NCI-H748 treated with DMSO at 0.1 percent for 48 hours (cell line): ENCODE measurements around the gene SNCAIP.
A peak's percentile ranks its signal among the peaks of the same experiment; 100 is the strongest.
"Not testable (repeated sequence)": the region's sequence is repeated elsewhere in the genome, so short reads cannot be mapped to it uniquely, and the experiment has no call there.

Source experiments
- DNase-seq: peaks from one replicate; lab custom pipeline; 2025; lab: John Stamatoyannopoulos, UW

SNCAIP gene

DNA sequence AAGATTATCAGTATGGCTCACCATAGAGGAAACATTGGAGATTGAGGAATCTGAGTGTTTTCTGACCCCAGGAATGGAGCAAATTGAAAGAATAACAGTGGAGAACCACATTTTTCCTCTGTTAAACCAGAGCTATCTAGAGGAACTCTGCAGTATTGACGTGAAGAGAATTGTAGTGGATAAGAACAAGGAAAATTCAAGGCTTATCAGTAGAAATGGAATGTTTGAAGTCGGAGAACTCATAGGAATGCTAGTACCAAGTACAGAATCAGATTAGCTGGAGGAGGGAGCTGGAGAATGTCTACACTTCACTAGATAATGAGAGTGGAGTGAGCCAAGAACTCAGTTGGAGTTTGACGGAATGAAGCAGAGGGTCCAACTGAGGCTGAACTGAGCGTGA is 50.3 kb downstream of the SNCAIP start:
- DNase-seq = no peak

DNA sequence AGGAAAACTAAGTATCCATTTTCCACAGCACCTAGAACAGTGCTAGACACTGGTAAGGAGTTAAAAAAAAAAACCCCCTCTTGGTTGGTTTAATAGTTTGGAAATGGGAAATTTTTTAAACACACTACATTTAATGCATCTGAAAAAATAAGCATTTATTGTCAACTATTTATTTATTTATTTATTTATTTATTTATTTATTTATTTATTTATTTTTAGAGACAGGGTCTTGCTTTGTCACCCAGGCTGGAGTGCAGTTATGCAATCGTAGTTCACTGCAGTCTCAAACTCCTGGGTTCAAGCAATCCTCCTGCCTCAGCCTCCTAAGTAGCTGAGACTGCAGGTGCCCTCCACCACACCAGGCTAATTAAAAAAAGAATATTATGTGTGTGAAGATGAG is 51.6 kb downstream of the SNCAIP start:
- no peak for DNase-seq

DNA sequence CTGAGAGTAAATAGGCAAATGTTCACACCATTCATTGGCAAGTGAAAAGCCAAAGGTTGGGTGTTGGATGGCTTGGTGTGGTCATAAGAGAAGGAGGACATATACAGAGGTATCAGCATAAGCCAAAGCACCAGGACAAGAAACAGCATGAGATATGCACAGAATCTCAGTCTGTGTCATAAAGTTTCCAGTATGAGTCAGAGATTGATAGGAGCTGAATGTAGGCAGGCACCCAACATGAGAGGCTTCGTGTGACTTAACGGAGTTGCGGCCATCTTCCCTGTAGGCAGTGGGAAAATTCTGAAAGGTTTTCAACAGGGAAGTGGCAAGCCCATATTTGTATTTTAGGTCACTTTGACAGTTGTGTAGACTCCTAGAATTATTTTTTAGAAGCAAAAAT is 54.5 kb downstream of the SNCAIP start:
- DNase-seq = no peak

DNA sequence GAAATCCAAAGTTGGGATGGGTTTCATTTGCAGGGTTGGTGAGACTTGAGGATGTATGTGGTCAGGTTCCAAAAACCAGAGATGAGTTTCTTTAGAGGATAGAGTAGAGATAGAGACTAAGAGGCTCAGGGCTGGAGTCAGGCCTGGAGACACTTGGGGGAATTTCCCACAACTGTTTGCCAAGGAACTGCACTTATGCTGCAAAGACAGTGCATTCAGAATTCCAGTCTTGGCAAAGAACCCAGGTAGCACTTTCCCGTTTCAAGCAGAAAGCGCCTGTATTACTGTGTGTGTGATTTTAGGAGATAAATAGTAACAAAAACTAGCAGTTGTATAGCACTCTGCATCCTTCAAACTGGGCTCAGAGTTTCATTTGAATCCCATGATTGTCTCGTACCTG is 55.4 kb downstream of the SNCAIP start:
- no peak for DNase-seq

DNA sequence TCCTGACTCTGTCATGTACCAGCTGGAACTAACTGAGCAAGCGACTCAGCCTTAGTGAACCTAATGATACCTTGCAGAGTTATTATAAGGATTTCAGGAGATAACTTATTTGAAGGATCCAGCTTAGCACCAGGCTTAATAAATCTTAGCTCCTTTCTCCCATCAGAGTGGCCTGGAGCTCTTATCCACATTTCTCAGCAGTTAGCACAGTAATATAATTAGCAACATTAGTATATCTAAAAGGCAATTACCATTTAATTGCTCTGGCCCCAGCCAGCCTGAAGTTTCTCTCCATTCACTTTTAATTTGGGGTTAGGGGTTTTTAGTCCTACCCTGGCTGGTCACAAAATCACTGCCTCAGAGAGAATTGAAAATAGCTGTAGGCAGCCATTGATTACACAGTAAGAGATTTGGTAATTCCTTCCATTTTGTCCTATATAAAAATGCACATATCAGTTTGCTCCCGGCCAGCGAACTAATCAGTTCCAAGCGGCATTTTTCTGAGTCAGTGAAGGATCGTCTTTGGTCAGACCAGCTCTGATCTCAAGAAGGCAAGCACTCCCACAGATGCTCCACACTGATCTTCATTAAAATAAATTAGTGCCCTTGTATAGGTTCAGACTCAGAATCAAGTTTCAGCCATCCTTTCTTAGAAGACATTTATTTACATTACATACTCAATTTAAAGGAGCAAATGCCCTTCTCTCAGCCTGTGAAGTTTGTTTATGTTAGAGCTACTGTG is 56.6 kb downstream of the SNCAIP start:
- no peak for DNase-seq

DNA sequence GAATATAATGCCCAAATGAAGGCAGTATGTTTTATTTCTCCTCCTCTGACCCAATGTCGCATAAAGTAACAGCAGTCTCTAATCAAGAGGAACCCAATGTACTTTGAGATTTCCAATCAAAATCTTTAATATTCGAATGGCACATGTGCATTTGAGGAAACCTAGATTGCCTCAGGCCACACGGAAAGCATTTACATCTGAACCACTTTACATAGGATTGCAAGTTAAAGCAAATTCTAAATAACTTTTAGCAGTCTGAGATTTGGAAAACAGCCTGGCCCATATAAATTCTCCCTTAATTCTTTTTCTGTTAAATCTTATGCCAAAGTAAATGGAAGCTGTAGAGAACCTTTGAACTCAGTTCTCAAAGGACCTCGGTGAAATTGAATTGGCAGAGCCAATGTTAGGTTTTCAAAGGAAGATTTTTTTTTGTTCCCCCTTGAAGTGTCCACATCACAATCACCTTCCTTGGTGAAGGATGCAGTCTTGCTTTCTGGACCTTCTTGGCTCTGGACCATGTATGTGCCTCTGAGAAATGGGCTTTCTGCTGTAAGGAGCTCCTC is 57.3 kb downstream of the SNCAIP start:
- DNase-seq = no peak

DNA sequence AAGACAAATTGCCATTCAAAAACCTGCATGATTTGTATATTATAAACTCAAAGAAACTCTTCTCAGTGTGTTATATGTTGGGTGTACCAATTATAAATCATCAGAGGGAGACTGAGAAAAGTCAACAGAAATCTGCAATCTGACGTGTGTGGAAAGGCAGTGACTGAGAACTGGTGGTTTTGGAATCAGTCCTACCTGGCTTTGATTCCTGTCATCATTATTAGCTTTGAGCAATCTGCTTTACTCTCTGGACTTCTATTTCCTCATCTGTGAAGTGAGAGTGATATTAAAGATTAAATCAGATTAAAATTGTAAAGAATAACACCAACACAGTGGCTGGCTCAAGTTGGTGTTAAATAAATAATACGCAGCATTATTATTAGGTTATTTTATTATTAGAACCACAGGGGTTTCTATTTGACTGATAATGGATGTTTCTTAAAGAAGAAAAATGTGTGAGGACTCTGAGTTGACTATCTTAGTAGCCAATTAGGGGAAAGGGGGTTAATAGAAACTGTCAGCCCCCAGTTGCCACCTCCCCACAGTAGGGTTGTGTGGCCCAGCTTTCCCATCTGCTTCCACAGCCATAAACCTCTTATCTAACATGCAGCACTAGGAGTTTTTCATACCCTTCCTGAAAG is 59.6 kb downstream of the SNCAIP start:
- no peak for DNase-seq

DNA sequence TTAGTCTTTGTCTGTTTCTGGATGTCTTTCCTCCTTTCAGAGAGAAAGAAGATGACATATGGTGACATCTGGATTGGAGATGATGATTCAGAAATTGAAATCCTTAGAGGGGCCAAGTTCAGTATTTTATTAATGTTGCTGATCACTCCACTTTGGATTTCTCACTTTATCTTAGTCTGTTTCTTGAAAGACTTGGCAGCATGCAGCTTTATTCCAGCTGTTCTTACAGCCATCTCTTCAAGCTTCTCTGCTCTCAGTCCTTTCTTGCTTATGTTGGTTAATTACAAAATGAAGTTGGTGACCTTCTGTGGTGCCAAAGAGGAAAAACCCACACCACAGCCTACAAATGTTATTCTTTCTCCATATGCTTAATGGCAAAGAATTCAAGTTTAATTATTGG is 62.1 kb downstream of the SNCAIP start:
- no peak for DNase-seq

DNA sequence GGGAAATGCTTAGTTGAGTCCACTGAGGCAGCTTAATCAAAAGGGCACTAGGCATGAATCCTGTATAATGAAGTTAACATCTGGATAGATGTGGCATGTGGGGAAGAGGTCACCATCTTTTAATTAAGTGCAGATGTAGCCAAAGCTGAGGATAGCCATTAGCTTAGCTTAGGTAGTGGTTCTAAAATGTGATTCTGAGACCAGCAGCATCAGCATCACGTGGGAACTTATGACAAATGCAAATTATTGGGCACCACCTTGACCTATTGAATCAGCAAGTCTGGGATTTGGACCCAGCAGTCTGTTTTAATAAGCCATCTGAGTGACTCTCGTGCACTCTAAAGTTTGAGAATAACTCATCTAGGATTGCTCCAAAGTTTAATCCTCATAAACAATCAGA is 63.8 kb downstream of the SNCAIP start:
- DNase-seq = no peak

DNA sequence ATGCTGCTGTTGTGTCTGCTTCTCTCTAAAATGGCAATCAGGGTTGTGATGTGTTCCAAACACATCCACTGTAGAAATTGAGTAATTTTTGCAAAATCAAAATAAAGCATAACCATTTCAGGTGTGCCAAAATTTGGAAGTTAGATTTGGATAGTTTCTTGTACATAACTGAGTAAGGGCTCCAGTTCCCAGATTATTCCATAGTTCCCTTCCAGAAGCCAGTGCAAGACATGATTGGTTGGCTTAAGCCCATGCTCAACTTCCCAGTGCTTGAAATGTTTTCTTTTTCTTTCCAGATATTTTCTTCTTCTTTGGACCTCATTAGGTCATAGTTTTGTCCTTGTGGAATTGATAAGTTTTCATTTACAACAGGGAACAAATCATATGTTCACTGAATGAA is 64.2 kb downstream of the SNCAIP start:
- no peak for DNase-seq

DNA sequence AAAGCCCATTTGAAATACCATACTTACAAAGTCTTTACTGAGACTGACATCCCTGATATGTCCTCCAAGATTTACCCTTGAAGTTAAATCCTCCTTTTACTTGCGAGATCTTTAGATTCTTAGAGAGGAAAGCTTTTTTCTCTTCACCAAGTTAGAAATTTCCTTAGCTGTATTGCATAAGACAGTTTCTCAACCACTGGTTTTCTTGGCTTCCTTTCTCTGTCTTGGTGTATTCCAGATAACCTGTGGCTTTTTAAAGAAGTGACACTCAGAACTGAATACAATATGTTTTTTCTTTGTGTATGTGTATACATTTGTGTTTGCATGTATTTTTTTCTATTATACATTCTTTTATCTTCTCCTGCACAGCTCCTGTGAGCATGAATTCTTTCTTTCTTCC is 65.0 kb downstream of the SNCAIP start:
- DNase-seq = no peak

DNA sequence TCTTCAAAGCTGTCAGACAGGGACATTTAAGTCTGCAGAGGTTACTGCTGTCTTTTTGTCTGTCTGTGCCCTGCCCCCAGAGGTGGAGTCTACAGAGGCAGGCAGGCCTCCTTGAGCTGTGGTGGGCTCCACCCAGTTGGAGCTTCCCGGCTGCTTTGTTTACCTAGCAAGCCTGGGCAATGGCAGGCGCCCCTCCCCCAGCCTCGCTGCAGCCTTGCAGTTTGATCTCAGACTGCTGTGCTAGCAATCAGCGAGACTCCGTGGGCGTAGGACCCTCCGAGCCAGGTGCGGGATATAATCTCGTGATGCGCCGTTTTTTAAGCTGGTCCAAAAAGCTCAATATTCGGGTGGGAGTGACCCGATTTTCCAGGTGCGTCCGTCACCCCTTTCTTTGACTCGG is 70.9 kb downstream of the SNCAIP start:
- DNase-seq = not testable (repeated sequence)

DNA sequence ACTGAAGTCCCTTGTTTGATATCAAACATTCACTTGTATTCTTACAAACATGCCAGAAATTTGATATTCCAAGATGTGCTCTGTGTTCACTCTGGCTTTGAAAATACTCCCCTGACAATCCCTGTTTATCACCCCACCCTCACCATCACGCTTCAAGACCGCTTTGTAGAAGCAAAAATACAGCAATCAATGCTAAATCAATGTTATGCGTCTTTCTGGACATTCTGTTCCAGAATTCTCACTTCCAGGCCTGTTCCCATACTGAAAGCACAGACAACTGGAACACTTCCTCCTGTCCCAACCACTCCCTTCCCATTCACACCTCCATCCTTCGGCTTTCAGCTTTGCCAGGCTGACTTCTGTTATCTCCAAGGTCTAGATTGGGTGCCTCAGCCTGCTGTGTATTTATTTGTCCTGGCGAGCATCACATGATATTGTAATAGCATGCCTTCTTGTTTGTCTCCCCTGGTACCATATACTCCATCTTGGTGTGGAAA is 72.8 kb downstream of the SNCAIP start:
- DNase-seq = no peak

DNA sequence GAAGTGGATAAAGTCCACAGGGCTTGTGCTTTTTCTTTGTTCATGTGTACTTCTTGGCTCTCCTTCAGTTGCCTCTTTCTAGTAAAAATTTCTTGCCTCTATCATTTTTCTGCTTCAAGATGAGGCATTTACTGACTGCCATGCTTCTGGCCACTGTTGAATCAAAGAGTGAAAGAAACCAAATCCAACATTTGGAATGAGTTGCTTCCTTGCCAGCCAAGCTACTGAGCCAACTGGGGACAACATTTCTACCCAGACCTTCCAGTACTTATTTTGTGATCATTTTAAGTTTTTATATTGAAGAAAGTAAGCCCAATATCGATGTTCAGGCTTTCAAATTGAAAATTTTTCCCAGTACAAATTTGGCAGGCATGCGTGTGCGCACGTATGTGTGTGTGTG is 73.2 kb downstream of the SNCAIP start:
- no peak for DNase-seq

DNA sequence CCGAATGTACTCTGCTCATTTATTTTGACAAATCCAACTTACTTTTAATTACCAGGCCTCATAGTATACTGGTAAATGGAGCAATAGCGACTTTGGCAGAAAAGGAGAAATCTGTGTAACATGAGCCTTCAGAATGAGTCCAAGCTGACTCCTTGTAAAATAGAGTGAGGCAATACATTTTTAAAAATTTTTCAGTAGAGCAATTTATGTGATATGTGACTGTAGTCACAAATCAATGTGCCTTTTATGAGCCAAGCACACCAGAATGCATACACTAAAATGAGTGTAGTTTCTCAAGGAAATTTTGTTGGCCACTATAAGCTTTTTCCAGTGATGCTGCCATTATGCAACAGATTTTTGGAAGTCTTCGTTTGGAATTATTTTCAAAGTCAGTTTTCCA is 73.8 kb downstream of the SNCAIP start:
- no peak for DNase-seq

DNA sequence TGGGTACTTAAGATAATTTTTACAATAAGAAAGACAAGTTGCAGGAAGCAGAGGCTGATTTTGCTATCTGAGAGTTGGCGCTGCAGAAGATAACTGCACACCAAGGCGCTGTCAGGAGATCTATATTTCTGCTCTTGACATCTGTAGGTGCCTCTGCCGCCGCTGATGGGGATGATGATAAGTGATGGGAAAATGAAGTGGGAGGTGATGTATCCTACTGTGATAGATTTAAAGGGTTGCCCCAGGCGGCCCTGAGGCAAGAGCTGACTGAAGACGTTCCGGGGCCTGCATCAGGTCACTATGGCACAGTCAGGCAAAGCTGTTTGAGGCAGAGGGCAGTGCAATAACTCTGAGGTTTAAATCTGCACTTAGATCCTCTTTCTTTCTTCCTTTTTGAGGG is 78.1 kb downstream of the SNCAIP start:
- no peak for DNase-seq

DNA sequence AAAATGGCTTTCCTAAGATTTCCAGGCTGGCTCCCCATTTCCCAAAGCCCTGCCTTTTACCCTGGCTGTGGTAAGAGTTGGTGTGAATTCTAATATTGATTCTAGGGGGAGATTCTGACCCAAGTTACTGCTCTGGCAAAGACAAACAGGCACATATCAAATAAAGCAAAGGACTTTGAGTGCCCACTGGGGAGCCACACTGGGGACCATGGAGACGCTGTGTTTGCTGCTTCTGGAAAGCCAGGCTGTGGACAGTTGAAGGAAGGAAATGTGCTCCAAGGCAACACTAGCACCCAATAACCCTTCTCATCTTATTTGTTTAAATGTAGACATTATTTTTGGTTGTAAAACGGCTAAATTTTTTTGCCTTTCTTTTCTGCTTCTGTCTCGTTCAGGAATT is 78.7 kb downstream of the SNCAIP start:
- no peak for DNase-seq

DNA sequence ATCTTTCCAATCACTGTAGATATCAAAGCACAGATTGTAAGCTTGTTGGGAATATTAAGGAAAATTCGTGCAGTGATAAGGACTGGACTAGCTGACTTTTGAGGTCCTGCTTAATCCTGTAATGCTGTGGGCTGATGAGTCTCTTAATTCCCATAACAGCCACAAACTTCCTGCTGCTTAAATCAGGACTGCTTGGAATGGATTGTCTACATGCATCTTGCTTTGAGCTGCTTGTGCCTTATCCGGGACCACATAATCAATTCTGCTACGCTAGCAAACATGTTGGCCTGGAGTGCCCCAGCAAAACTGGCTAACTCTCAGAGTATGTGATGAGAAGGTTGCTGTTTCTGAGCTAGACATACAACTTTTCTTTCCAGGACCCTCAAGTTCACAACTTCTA is 79.6 kb downstream of the SNCAIP start:
- DNase-seq = no peak

DNA sequence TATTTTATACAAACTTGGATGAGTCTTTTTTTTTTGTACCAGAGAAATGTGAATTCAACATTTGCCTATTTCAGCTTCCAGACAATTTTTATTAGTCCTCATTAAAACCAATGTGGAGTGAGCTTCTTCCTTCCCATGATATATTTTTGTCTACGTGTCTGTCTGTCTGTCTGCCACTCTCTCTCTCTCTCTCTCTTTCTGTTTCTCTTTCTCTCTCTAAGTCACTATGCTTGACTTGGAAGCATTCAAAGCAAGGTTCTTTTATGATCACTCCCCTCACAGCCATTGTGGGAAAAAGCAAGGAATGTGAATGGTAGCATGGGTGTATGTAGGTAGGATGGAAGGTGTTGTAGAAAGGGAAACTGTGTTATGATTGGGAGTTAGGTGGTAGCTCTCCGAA is 80.2 kb downstream of the SNCAIP start:
- DNase-seq = no peak

DNA sequence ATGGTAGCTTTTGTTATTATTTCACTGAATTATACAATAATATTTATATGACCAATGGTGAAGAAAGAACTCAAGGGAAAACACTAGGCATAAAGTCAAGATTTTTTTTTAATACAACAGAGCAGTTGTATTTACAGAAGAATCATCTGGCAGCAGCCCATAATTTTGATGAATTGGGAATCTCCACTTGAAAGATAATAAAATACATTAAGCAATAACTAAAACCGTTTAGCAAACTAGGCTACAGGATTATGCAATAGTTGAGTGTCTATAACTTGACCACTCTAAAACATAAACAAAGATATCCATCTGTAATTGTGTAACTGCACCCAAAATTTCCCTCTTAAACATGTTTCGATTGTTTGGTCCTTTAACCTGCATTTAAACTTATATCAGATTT is 80.8 kb downstream of the SNCAIP start:
- peak; percentile 17 for DNase-seq

DNA sequence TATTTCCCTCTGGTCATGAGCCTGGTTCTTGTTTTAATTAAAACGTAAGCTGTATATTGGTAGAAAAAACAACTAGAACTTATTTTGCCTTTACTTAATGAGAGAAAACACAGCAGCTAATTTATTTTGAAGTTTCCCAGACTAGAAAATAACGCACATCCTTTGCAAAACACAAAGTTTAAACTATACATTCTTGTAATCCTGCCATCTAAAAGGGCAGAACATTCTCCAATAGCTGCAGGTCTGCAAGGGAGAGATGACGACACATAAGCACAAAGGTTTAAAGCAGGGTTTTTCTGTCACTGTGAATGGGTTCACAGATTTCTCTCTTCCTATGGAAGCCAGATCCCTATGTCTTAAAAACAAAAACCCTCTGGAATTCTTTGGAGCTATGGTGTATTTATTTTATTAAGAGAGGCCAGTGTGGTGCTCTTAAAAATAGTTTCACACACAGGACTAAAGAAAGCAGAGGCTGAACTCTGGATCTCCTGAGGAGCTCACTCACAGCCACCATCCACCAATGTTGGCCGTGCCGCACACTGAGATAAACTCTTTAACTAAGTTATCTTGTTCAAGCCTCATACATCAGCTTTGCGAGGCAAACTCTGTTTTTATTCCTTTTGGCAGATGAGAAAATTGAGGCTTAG is 82.4 kb downstream of the SNCAIP start:
- no peak for DNase-seq

DNA sequence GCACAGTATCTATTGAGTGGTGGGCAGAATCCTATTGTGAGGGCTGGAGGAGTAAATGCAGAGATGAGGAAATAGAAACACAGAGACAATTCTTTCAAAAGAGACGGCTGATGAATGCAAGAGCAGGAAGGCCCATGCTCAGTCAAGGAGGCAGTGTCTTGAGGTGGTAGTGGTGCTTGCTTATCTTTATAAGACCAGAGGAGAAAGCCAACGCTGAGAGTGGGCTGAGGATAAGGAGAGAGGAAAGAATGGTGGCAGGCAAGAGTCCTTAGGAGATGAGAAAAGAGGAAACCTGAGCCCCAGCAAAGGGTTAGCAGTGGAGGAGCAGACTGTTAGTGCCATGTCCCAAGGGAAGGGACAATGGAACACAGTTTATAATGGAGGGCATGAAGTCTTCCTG is 86.0 kb downstream of the SNCAIP start:
- no peak for DNase-seq

DNA sequence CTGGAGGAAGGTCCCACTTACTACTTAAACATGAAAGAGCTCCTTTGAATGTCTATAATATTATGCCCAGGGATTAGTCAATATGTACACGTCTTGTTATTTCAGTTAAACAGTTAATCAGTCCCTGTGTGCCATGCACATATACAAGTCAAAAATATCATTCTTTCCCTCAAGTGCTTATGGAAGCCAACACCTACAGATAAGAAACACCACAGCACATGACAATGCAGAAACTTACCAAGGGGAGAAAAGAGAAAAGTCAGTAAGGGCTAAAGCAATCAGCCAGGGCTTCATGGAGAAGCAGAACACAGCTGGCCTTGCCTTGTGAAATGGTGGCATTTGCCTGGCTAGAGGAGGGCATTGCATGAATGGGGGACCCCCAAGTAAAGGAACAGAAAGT is 88.3 kb downstream of the SNCAIP start:
- no peak for DNase-seq
